SH-SY5Y (cell line): ENCODE results near the gene CRKL.

Experiments used
- GATA2 ChIP-seq: IDR thresholded peaks from 2 replicates; pipeline ENCODE4 v1.6.1; 2011; ENCODE audit warnings: mild to moderate bottlenecking, low read depth, low read length
- GATA3 ChIP-seq: IDR thresholded peaks from 2 replicates; pipeline ENCODE4 v1.6.1; 2011; ENCODE audit warnings: low read depth, mild to moderate bottlenecking, low read length, moderate library complexity

- no peak for TF ChIP-seq GATA3
- TF ChIP-seq GATA2 = no peak
These were observed 74.8 kb downstream of the CRKL start for GRCh38 chr22:20992056-20992442.
